CD4-positive, alpha-beta T cell treated with Interferon alpha-2 for 1 hour (primary cell): ENCODE results near the gene PCDHB9.
"Not testable (repeated sequence)": the region's sequence is repeated elsewhere in the genome, so short reads cannot be mapped to it uniquely, and the experiment has no call there.

Source experiments
- DNase-seq, 2 donors: peaks; one replicate each; pipeline ENCODE4 v3.0.0-alpha.2; 2020 to 2022

The PCDHB9 gene

DNA sequence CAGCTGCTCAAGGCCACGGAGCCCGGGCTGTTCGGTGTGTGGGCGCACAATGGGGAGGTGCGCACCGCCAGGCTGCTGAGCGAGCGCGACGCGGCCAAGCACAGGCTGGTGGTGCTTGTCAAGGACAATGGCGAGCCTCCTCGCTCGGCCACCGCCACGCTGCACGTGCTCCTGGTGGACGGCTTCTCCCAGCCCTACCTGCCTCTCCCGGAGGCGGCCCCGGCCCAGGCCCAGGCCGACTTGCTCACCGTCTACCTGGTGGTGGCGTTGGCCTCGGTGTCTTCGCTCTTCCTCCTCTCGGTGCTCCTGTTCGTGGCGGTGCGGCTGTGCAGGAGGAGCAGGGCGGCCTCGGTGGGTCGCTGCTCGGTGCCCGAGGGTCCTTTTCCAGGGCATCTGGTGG is 2.2 kb downstream of the PCDHB9 start:
- DNase-seq: not testable (repeated sequence)

DNA sequence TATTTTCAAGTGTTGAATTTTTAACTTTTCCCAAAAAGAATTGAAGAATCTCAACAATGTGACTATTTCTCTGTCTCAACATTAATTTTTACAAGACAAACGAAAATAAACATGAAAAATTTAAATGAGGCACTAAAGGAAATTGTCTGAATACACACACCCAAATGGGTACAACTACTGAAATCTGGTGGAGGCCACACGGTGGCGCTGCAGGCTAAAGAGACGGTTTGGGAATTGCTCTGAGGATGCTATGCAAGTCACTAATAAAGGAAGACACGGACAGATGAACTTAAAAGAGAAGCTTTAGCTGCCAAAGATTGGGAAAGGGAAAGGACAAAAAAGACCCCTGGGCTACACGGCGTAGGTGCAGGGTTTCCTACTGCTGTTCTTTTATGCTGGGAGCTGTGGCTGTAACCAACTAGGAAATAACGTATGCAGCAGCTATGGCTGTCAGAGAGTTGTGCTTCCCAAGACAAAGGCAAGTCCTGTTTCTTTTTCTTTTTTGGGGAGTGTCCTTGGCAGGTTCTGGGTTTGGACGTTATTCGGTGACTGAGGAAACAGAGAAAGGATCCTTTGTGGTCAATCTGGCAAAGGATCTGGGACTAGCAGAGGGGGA is 5.3 kb downstream of the PCDHB9 start, which contains the start of gene PCDHB10:
TSS of gene PCDHB10 (plus strand) at position 244 of the 616 bp plus-strand sequence. CDS start at position 444, 200 bp downstream.
- peak in 1 of 2 donors; percentile 28 for DNase-seq

DNA sequence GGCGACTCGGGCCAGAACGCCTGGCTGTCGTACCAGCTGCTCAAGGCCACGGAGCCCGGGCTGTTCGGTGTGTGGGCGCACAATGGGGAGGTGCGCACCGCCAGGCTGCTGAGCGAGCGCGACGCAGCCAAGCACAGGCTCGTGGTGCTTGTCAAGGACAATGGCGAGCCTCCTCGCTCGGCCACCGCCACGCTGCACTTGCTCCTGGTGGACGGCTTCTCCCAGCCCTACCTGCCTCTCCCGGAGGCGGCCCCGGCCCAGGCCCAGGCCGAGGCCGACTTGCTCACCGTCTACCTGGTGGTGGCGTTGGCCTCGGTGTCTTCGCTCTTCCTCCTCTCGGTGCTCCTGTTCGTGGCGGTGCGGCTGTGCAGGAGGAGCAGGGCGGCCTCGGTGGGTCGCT is 7.4 kb downstream of the PCDHB9 start:
- DNase-seq: not testable (repeated sequence)

DNA sequence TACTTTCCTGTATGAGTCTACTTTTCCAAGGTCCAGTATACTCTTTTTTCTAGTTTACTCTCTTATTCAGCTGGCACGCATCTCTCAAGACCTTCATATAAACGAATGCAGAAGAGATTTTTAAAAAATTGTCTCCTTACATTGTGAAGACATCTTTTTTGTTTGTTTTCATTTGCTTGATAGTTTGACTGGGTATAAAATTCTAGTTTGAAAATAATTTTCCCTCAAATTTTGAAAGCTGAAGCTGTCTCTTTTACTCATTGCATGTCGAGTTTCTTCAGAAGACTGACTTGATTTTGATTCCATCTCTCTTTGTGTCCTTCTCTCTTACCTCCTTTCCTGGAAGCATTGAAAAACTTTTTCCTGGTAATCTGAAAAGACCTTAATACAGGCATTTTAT is 9.4 kb downstream of the PCDHB9 start:
- DNase-seq: no peak

GRCh38 chr5:141199359-141200235 is 12.6 kb downstream of the PCDHB9 start, which contains the start of gene PCDHB11:
Gene PCDHB11, plus strand, starts transcription at chr5:141199627. Its CDS starts 148 bp downstream, at chr5:141199775.
- DNase-seq: no peak

GRCh38 chr5:141201126-141201525 is 14.2 kb downstream of the PCDHB9 start:
- not testable (repeated sequence) for DNase-seq

DNA sequence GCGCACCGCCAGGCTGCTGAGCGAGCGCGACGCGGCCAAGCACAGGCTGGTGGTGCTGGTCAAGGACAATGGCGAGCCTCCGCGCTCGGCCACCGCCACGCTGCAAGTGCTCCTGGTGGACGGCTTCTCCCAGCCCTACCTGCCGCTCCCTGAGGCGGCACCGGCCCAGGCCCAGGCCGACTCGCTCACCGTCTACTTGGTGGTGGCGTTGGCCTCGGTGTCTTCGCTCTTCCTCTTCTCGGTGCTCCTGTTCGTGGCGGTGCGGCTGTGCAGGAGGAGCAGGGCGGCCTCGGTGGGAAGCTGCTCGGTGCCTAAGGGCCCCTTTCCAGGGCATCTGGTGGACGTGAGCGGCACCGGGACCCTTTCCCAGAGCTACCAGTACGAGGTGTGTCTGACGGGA is 14.7 kb downstream of the PCDHB9 start:
- not testable (repeated sequence) for DNase-seq

DNA sequence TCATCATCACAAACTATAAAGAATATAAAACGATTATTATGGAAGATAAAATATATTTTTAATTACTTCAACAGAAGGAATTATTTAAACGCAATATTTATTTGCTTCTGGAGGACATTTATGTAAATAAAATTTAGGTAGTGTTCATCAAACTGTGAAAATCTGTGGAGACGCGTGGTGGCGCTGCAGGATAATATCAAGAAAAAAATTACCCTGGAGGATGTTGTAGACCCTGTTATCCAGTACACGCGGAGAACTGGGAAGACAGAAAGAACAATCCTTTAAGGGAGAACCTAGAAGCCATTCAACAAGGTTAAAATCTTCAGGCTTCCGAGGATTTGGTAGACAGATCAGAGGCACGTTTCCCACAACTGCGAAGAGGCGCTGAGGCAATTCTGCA is 21.5 kb downstream of the PCDHB9 start, which contains the start of gene PCDHB12:
TSS of gene PCDHB12 (plus strand) at position 242 of the 400 bp plus-strand sequence. CDS start 189 bp downstream, outside the sequence.
- DNase-seq: no peak

DNA sequence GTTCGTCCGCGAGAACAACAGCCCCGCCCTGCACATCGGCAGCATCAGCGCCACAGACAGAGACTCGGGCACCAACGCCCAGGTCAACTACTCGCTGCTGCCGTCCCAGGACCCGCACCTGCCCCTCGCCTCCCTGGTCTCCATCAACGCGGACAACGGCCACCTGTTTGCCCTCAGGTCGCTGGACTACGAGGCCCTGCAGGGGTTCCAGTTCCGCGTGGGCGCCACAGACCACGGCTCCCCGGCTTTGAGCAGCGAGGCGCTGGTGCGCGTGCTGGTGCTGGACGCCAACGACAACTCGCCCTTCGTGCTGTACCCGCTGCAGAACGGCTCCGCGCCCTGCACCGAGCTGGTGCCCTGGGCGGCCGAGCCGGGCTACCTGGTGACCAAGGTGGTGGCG is 23.3 kb downstream of the PCDHB9 start:
- DNase-seq: not testable (repeated sequence)

GRCh38 chr5:141210849-141211248 is 23.9 kb downstream of the PCDHB9 start:
- DNase-seq: not testable (repeated sequence)

- peak in 1 of 2 donors; percentile 24 for DNase-seq
Measured at GRCh38 chr5:141213656-141214339, 26.8 kb downstream of the PCDHB9 start, which contains the start of gene PCDHB13. Gene PCDHB13, plus strand, starts transcription at chr5:141213919. Its CDS starts 205 bp downstream, at chr5:141214124.

DNA sequence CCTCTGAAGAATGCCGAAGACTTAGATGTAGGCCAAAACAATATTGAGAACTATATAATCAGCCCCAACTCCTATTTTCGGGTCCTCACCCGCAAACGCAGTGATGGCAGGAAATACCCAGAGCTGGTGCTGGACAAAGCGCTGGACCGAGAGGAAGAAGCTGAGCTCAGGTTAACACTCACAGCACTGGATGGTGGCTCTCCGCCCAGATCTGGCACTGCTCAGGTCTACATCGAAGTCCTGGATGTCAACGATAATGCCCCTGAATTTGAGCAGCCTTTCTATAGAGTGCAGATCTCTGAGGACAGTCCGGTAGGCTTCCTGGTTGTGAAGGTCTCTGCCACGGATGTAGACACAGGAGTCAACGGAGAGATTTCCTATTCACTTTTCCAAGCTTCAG is 27.6 kb downstream of the PCDHB9 start:
- not testable (repeated sequence) for DNase-seq

DNA sequence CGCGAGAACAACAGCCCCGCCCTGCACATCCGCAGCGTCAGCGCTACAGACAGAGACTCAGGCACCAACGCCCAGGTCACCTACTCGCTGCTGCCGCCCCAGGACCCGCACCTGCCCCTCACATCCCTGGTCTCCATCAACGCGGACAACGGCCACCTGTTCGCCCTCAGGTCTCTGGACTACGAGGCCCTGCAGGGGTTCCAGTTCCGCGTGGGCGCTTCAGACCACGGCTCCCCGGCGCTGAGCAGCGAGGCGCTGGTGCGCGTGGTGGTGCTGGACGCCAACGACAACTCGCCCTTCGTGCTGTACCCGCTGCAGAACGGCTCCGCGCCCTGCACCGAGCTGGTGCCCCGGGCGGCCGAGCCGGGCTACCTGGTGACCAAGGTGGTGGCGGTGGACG is 28.5 kb downstream of the PCDHB9 start:
- not testable (repeated sequence) for DNase-seq

GRCh38 chr5:141216035-141216434 is 29.1 kb downstream of the PCDHB9 start:
- not testable (repeated sequence) for DNase-seq

DNA sequence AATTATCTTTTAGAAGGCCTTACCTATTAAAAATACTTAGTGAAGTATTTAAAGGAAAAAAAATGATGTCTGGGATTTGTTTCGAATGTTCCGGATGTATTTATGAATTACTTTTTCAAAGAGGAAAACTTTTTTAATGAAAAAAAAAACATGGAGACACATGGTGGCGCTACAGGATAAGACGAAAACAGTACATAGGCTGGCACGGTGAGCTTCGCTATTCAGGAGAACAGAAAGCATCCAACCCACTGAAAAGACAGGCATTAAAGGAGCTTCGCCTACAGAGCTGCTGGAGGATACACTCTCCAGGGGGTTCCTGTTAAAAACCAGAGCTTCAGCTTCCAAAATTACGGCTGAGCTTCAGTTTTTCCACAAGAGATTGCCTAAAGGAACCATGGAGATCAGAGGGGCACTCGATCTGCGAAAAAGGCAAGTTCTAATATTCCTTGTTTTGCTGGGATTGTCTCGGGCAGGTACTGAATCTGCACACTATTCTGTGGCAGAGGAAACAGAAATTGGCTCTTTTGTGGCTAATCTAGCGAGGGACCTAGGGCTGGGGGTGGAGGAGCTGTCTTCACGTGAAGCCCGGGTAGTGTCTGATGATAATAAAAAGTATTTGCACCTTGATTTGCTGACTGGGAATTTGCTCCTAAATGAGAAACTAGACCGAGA is 36.3 kb downstream of the PCDHB9 start, which contains the start of gene PCDHB14:
TSS of gene PCDHB14 (plus strand) at position 232 of the 672 bp plus-strand sequence. CDS start at position 395, 163 bp downstream.
- peak in 1 of 2 donors; percentile 3 for DNase-seq

GRCh38 chr5:141224844-141225243 is 37.9 kb downstream of the PCDHB9 start:
- not testable (repeated sequence) for DNase-seq

DNA sequence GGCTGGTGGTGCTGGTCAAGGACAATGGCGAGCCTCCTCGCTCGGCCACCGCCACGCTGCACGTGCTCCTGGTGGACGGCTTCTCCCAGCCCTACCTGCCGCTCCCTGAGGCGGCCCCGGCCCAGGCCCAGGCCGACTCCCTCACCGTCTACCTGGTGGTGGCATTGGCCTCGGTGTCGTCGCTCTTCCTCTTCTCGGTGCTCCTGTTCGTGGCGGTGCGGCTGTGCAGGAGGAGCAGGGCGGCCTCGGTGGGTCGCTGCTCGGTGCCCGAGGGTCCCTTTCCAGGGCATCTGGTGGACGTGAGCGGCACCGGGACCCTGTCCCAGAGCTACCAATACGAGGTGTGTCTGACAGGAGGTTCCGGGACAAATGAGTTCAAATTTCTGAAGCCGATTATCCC is 38.5 kb downstream of the PCDHB9 start:
- DNase-seq: not testable (repeated sequence)

DNA sequence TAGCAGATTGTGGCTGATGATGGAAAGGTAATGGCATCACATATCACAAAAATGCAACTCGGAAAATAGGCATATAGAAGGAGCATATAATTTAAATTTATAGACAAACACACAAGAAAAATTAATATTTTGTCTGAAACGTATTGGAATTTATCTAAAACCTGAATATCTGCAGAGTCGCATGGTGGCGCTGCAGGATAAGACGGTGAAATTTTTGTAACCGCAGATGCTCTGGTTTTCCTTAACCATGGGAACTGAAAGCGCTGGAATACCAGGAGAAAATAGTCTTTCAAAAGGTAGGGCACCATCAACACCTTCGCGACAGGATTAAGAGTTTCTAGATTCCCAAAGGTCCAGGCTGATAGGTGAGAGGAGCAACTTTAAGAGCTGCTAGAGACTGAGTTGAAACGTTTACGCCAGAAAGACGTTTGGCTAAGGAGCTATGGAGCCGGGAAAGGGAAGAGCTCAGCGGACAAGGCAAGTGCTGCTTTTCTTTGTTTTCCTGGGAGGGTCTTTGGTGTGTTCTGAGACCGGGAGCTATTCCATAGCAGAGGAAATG is 47.2 kb downstream of the PCDHB9 start:
- no peak for DNase-seq

DNA sequence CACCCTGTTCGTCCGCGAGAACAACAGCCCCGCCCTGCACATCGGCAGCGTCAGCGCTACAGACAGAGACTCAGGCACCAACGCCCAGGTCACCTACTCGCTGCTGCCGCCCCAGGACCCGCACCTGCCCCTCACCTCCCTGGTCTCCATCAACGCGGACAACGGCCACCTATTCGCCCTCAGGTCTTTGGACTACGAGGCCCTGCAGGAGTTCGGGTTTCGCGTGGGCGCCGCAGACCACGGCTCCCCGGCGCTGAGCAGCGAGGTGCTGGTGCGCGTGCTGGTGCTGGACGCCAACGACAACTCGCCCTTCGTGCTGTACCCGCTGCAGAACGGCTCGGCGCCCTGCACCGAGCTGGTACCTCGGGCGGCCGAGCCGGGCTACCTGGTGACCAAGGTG is 49.0 kb downstream of the PCDHB9 start:
- not testable (repeated sequence) for DNase-seq

DNA sequence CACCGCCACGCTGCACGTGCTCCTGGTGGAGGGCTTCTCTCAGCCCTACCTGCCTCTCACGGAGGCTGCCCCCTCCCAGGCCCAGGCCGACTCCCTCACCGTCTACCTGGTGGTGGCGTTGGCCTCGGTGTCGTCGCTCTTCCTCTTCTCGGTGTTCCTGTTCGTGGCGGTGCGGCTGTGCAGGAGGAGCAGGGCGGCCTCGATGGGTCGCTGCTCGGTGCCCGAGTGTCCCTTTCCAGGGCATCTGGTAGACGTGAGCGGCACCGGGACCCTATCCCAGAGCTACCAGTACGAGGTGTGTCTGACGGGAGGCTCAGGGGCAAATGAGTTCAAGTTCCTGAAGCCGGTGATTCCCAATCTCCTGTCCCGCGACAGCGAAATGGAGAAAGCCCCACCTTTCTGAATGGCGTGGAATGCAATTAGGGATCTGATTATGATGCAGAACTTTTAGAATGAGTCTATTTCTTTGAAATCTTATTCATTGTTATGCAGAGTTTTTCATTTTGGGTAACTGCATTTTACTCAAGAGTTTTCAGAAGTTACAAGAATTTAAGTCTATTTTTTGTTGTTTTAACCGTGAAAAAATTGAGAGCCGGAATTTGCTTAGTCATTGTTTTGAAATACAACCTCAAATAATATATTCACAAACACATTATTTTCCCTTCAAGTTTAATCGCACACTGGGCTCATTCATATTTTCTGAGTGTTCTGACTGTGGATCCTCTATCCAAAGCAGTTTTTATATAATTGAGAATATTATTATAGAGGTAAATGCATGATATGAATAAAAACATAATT is 49.8 kb downstream of the PCDHB9 start:
- DNase-seq: no peak
